GM21447 (cell line): ENCODE results near the gene HS3ST5.
"Not testable (repeated sequence)": the region's sequence is repeated elsewhere in the genome, so short reads cannot be mapped to it uniquely, and the experiment has no call there.

Source experiments
- ATAC-seq: cut with Tn5 transposase; IDR thresholded peaks from one replicate; pipeline ENCODE4 v1.9.1; 2021; ENCODE audit not compliant: unreplicated experiment

HS3ST5 gene

GRCh38 chr6:114100215-114100994 lies 242.4 kb downstream of the HS3ST5 start:
- ATAC-seq, result no peak

GRCh38 chr6:114096561-114097172 lies 246.2 kb downstream of the HS3ST5 start:
- ATAC-seq, result no peak

GRCh38 chr6:114092943-114093342 lies 249.9 kb downstream of the HS3ST5 start:
- no peak for ATAC-seq

- no peak for ATAC-seq
Measured at GRCh38 chr6:114090626-114091025, 252.2 kb downstream of the HS3ST5 start.

- ATAC-seq, result no peak
Measured at GRCh38 chr6:114087496-114087895, 255.3 kb downstream of the HS3ST5 start.

- ATAC-seq, result no peak
Measured at GRCh38 chr6:114085211-114085610, 257.6 kb downstream of the HS3ST5 start.

- ATAC-seq, result no peak
Measured at GRCh38 chr6:114084327-114084890, 258.4 kb downstream of the HS3ST5 start.

- no peak for ATAC-seq
Measured at GRCh38 chr6:114083251-114083650, 259.6 kb downstream of the HS3ST5 start.

- ATAC-seq, result no peak
Measured at GRCh38 chr6:114081730-114082129, 261.1 kb downstream of the HS3ST5 start.

GRCh38 chr6:114080891-114081510 lies 261.8 kb downstream of the HS3ST5 start:
- ATAC-seq, result no peak

GRCh38 chr6:114080410-114080809 lies 262.4 kb downstream of the HS3ST5 start:
- not testable (repeated sequence) for ATAC-seq

- no peak for ATAC-seq
Measured at GRCh38 chr6:114075777-114076176, 267.0 kb downstream of the HS3ST5 start.

- no peak for ATAC-seq
Measured at GRCh38 chr6:114075300-114075699, 267.5 kb downstream of the HS3ST5 start.

- no peak for ATAC-seq
Measured at GRCh38 chr6:114068771-114069170, 274.1 kb downstream of the HS3ST5 start.

GRCh38 chr6:114068116-114068515 lies 274.7 kb downstream of the HS3ST5 start:
- no peak for ATAC-seq

- no peak for ATAC-seq
Measured at GRCh38 chr6:114064862-114065261, 278.0 kb downstream of the HS3ST5 start.

- no peak for ATAC-seq
Measured at GRCh38 chr6:114063956-114064355, 278.9 kb downstream of the HS3ST5 start.

- ATAC-seq, result no peak
Measured at GRCh38 chr6:114062199-114062598, 280.6 kb downstream of the HS3ST5 start.

GRCh38 chr6:114061741-114062140 lies 281.1 kb downstream of the HS3ST5 start:
- no peak for ATAC-seq

GRCh38 chr6:114061116-114061515 lies 281.7 kb downstream of the HS3ST5 start:
- no peak for ATAC-seq

GRCh38 chr6:114058435-114058834 lies 284.4 kb downstream of the HS3ST5 start:
- no peak for ATAC-seq

- no peak for ATAC-seq
Measured at GRCh38 chr6:114055763-114056162, 287.1 kb downstream of the HS3ST5 start.
